Left lung (tissue), 10 donors: ENCODE measurements around the gene TSPAN7. TPM values are rescaled to one million over a fixed set of nuclear protein-coding genes. Genes with fewer than 3 reads are reported as not detected.

Source experiments
- ATAC-seq: fragments of 200-7000 bp; cut with Tn5 transposase; one replicate; pipeline ENCODE4 v1.9.1; 2020; ENCODE audit warnings: moderate library complexity
- DNase-seq, 4 donors: peaks; one replicate each; pipeline ENCODE4 v3.0.0-alpha.2; 2013 to 2020
- H3K27ac ChIP-seq, 2 donors: fragments of 200-600 bp; sonication (generic) in 1 of 2; one replicate each; pipeline versions ENCODE4 v1.5.0 to v1.8.0; 2020 to 2021
- H3K27me3 ChIP-seq, 2 donors: fragments of 200-600 bp; sonication (generic) in 1 of 2; one replicate each; pipeline versions ENCODE4 v1.5.0 to v1.8.0; 2020 to 2021
- H3K36me3 ChIP-seq, 2 donors: fragments of 200-600 bp; sonication (generic) in 1 of 2; one replicate each; pipeline versions ENCODE4 v1.5.0 to v1.8.0; 2020 to 2021
- H3K4me1 ChIP-seq, 2 donors: fragments of 200-600 bp; one replicate each; pipeline ENCODE4 v1.8.0; 2021
- H3K4me3 ChIP-seq, 2 donors: fragments of 200-600 bp; sonication (generic) in 1 of 2; one replicate each; pipeline versions ENCODE4 v1.5.0 to v1.8.0; 2020 to 2021; ENCODE audit warnings: mild to moderate bottlenecking in 1 of 2
- H3K9me3 ChIP-seq, 2 donors: fragments of 200-600 bp; sonication (generic) in 1 of 2; one replicate each; pipeline versions ENCODE4 v1.5.0 to v1.8.0; 2020 to 2021
- CTCF ChIP-seq, 2 donors: fragments of 200-600 bp; sonication (generic) in 1 of 2; IDR thresholded peaks; one replicate each; pipeline versions ENCODE4 v1.5.0 to v1.8.0; 2021; ENCODE audit warnings: antibody characterized with exemption in 2 of 2
- intact Hi-C, 2 donors: fragments of 100-400 bp; cut with DNase I; formaldehyde crosslinking; loops; one replicate each; pipeline versions ENCODE4 v1.11.2 to v1.14.2; 2022
- polyA plus RNA-seq, 6 donors: library from polyadenylated mRNA; unstranded; fragments of 120-200 nt; gene quantifications; one replicate each; pipeline ENCODE4 v1.2.1, GENCODE V29; 2013; ENCODE audit not compliant: insufficient read length in 6 of 6
- total RNA-seq, 2 donors: library from RNA; stranded (reverse); fragmentation: NEBNext Ultra II Directional; extraction: Animal tissue kit (Norgen Biotek cat#: 25700); gene quantifications; one replicate each; pipeline ENCODE4 v1.2.1, GENCODE V29; 2021
- donor health status: DM: no; HTN: yes; CAD: no.
- donor health status: DM: no; HTN: no; CAD: no.

The TSPAN7 gene
- total and polyA plus RNA-seq, 8 donors = 33.8 to 52.3 (median 45.9) TPM

GRCh38 chrX:38620623-38621022 is 59.3 kb downstream of the TSPAN7 start:
- no peak for TF ChIP-seq CTCF (IDR thresholded peaks at IDR 0.05)
- H3K27me3 ChIP-seq = peaks cover 0 to 9% of the 10 kb centered on the region in 2 donors

GRCh38 chrX:38626296-38626695 is 65.0 kb downstream of the TSPAN7 start:
- Histone ChIP-seq H3K27ac (no peak overlapping the region), H3K4me1 (no peaks in the 10 kb centered on the region), H3K36me3 (no peaks in the 10 kb centered on the region), H3K4me3 (no peak overlapping the region), H3K27me3 (peaks cover 0 to 5% of the 10 kb centered on the region in 2 donors), H3K9me3 (no peaks in the 10 kb centered on the region)
- ATAC-seq = no peak
- TF ChIP-seq CTCF (IDR thresholded peaks at IDR 0.05) = no peak
- DNase-seq = no peak
- intact Hi-C loops = no loop called here

More at GRCh38 chrX:38620623-38621022, 59.3 kb downstream of the TSPAN7 start:
- intact Hi-C loops = no loop called here
- no peak for ATAC-seq
- no peaks in the 10 kb centered on the region for H3K36me3 ChIP-seq
- H3K4me1 ChIP-seq = no peaks in the 10 kb centered on the region
- no peak overlapping the region for H3K27ac ChIP-seq
- H3K9me3 ChIP-seq = no peaks in the 10 kb centered on the region
- no peak for DNase-seq
- H3K4me3 ChIP-seq = no peak overlapping the region

GRCh38 chrX:38627683-38628082 is 66.3 kb downstream of the TSPAN7 start:
- peak; percentile 36 to 43 for TF ChIP-seq CTCF (IDR thresholded peaks at IDR 0.05)
- Histone ChIP-seq H3K36me3 (no peaks in the 10 kb centered on the region), H3K4me1 (no peaks in the 10 kb centered on the region), H3K27me3 (peaks cover 0 to 5% of the 10 kb centered on the region in 2 donors), H3K27ac (no peak overlapping the region), H3K4me3 (no peak overlapping the region), H3K9me3 (no peaks in the 10 kb centered on the region)
- DNase-seq (no peak), ATAC-seq (peak; percentile 92)
- intact Hi-C loops = no loop called here

- no peak for ATAC-seq
- no peaks in the 10 kb centered on the region for H3K27me3 ChIP-seq
- H3K9me3 ChIP-seq = no peaks in the 10 kb centered on the region
- no peaks in the 10 kb centered on the region for H3K36me3 ChIP-seq
- no peaks in the 10 kb centered on the region for H3K4me1 ChIP-seq
- H3K4me3 ChIP-seq = no peak overlapping the region
- TF ChIP-seq CTCF (IDR thresholded peaks at IDR 0.05) = no peak
- DNase-seq = no peak
- intact Hi-C loops = no loop called here
- no peak overlapping the region for H3K27ac ChIP-seq
These were observed 67.2 kb downstream of the TSPAN7 start for GRCh38 chrX:38628587-38628986.

GRCh38 chrX:38632516-38632915 is 71.2 kb downstream of the TSPAN7 start:
- no peak for TF ChIP-seq CTCF (IDR thresholded peaks at IDR 0.05)
- Histone ChIP-seq H3K4me3 (no peak overlapping the region), H3K36me3 (no peaks in the 10 kb centered on the region), H3K9me3 (no peaks in the 10 kb centered on the region), H3K27ac (no peak overlapping the region), H3K4me1 (no peaks in the 10 kb centered on the region), H3K27me3 (no peaks in the 10 kb centered on the region)
- ATAC-seq = no peak
- intact Hi-C loops = no loop called here
- no peak for DNase-seq
